Liver (tissue), 9 donors: ENCODE measurements around the gene EPC1. TPM values are rescaled to one million over a fixed set of nuclear protein-coding genes. Genes with fewer than 3 reads are reported as not detected.
A peak's percentile ranks its signal among the peaks of the same experiment; 100 is the strongest.

Experiments used
- DNase-seq: peaks from one replicate; pipeline ENCODE4 v3.0.0-alpha.2; 2017; ENCODE audit warnings: low spot score
- H3K27ac ChIP-seq, 2 donors: one replicate each; pipeline ENCODE4 v1.7.0; 2013; ENCODE audit warnings: inconsistent platforms in 2 of 2, low read length in 2 of 2, control low read depth in 1 of 2, low read depth in 1 of 2, mild to moderate bottlenecking in 1 of 2
- H3K27me3 ChIP-seq, 4 donors: one replicate each; pipeline versions ENCODE4 v1.6.1 to v1.7.0; 2013; ENCODE audit warnings: low read length in 3 of 4, inconsistent platforms in 1 of 4, mild to moderate bottlenecking in 1 of 4, moderate library complexity in 1 of 4; ENCODE audit not compliant: control insufficient read depth in 4 of 4, insufficient read depth in 4 of 4
- H3K36me3 ChIP-seq, 4 donors: one replicate each; pipeline versions ENCODE4 v1.6.1 to v1.7.0; 2013; ENCODE audit warnings: low read length in 3 of 4, mild to moderate bottlenecking in 3 of 4, low read depth in 1 of 4, moderate library complexity in 1 of 4; ENCODE audit not compliant: control insufficient read depth in 4 of 4, insufficient read depth in 3 of 4
- H3K4me1 ChIP-seq, 4 donors: one replicate each; pipeline versions ENCODE4 v1.6.1 to v1.7.0; 2013; ENCODE audit warnings: low read length in 3 of 4, mild to moderate bottlenecking in 3 of 4, moderate library complexity in 1 of 4; ENCODE audit not compliant: control insufficient read depth in 4 of 4, insufficient read depth in 4 of 4
- H3K4me3 ChIP-seq, 3 donors: one replicate each; pipeline versions ENCODE4 v1.6.1 to v1.7.0; 2013; ENCODE audit warnings: low read length in 3 of 3, control low read depth in 1 of 3, low read depth in 1 of 3, mild to moderate bottlenecking in 1 of 3
- H3K9ac ChIP-seq, 2 donors: one replicate each; pipeline ENCODE4 v1.7.0; 2013; ENCODE audit warnings: low read length in 2 of 2, mild to moderate bottlenecking in 2 of 2, moderate library complexity in 2 of 2, control low read depth in 1 of 2, low read depth in 1 of 2
- H3K9me3 ChIP-seq, 4 donors: one replicate each; pipeline versions ENCODE4 v1.6.1 to v1.7.0; 2013; ENCODE audit warnings: low read length in 3 of 4; ENCODE audit not compliant: control insufficient read depth in 4 of 4
- EGR1 ChIP-seq, 2 donors: IDR thresholded peaks; 2 replicates each; pipeline ENCODE4 v1.6.1; 2016 to 2018; ENCODE audit warnings: antibody characterized with exemption in 2 of 2, low read depth in 2 of 2
- FOXA1 ChIP-seq: IDR thresholded peaks from 2 replicates; pipeline ENCODE4 v1.6.1; 2016; ENCODE audit warnings: antibody characterized with exemption
- FOXA2 ChIP-seq: IDR thresholded peaks from 2 replicates; pipeline ENCODE4 v1.6.1; 2016; ENCODE audit warnings: antibody characterized with exemption
- GABPA ChIP-seq, 2 donors: IDR thresholded peaks in 1 of 2; conservative IDR thresholded peaks in 1 of 2; 2 replicates each; pipeline ENCODE4 v1.6.1; 2016; ENCODE audit warnings: antibody characterized with exemption in 2 of 2, mild to moderate bottlenecking in 1 of 2, moderate library complexity in 1 of 2
- HNF4A ChIP-seq, 2 donors: conservative IDR thresholded peaks; 2 replicates each; pipeline ENCODE4 v1.6.1; 2016; ENCODE audit warnings: antibody characterized with exemption in 2 of 2, mild to moderate bottlenecking in 2 of 2
- HNF4G ChIP-seq: IDR thresholded peaks from 2 replicates; pipeline ENCODE4 v1.6.1; 2016; ENCODE audit warnings: antibody characterized with exemption
- JUND ChIP-seq, 2 donors: IDR thresholded peaks; 2 replicates each; pipeline ENCODE4 v1.6.1; 2016; ENCODE audit warnings: antibody characterized with exemption in 2 of 2
- MAX ChIP-seq: IDR thresholded peaks from 2 replicates; pipeline ENCODE4 v1.6.1; 2016; ENCODE audit warnings: antibody characterized with exemption
- NR2F2 ChIP-seq: IDR thresholded peaks from 2 replicates; pipeline ENCODE4 v1.6.1; 2016; ENCODE audit warnings: antibody characterized with exemption
- RAD21 ChIP-seq, 2 donors: IDR thresholded peaks; 2 replicates each; pipeline ENCODE4 v1.6.1; 2016; ENCODE audit warnings: antibody characterized with exemption in 2 of 2, mild to moderate bottlenecking in 2 of 2
- REST ChIP-seq: IDR thresholded peaks from 2 replicates; pipeline ENCODE4 v1.6.1; 2016; ENCODE audit warnings: antibody characterized with exemption, mild to moderate bottlenecking
- RXRA ChIP-seq, 2 donors: IDR thresholded peaks; 2 replicates each; pipeline ENCODE4 v1.6.1; 2017 to 2018; ENCODE audit warnings: antibody characterized with exemption in 2 of 2, mild to moderate bottlenecking in 1 of 2
- TAF1 ChIP-seq: conservative IDR thresholded peaks from 2 replicates; pipeline ENCODE4 v1.6.1; 2016; ENCODE audit warnings: antibody characterized with exemption, mild to moderate bottlenecking
- YY1 ChIP-seq: IDR thresholded peaks from 2 replicates; pipeline ENCODE4 v1.6.1; 2016; ENCODE audit warnings: antibody characterized with exemption, mild to moderate bottlenecking
- WGBS: extraction: QIAGEN DNeasy Blood & Tissue Kit; methylation state at CpG from one replicate; pipeline ENCODE4 v1.1.7; 2013; 5-methylcytosine and 5-hydroxymethylcytosine counted together
- polyA plus RNA-seq, 2 donors: library from polyadenylated mRNA; stranded (reverse) in 1 of 2; unstranded in 1 of 2; fragments of 200-250 nt in 1 of 2; fragments of >200 nt in 1 of 2; fragmentation: Nextera tagmentation in 1 of 2; extraction: Ambion mirVana in 1 of 2; gene quantifications; one replicate each; pipeline versions ENCODE4 v1.2.1 to v1.2.3, GENCODE V29; 2013 to 2015
- total RNA-seq, 2 donors: library from RNA; depleted of rRNA; stranded (reverse); fragments of >200 nt; gene quantifications; one replicate each; pipeline ENCODE4 v1.2.3, GENCODE V29; 2014
- TF ChIP-seq, protein P1 (sequence below): fragments of 150-350 bp; IDR thresholded peaks from 2 replicates; pipeline ENCODE4 v1.5.1; 2017; ENCODE audit warnings: improper control_type of control experiment, low read depth, low read length; ENCODE audit not compliant: missing input control
- TF ChIP-seq, protein P2 (sequence below): IDR thresholded peaks from 2 replicates; pipeline ENCODE4 v1.6.1; 2016; ENCODE audit warnings: antibody characterized with exemption
- TF ChIP-seq, protein P3 (sequence below): IDR thresholded peaks from 2 replicates; pipeline ENCODE4 v1.6.1; 2016; ENCODE audit warnings: antibody characterized with exemption
- donor health status: healthy.
- donor health status: healthy.
- donor health status: healthy.
- donor health status: healthy.
- donor health status: healthy.

Gene EPC1
- total and polyA plus RNA-seq, 4 donors = 5.6 to 30.9 (median 16.0) TPM

GRCh38 chr10:32273336-32273735 lies 73.6 kb downstream of the EPC1 start:
- no peak overlapping the region for H3K27ac ChIP-seq
- H3K4me1 ChIP-seq = no peaks in the 10 kb centered on the region
- DNase-seq = no peak
- no peaks in the 10 kb centered on the region for H3K9me3 ChIP-seq
- peaks cover 4 to 48% (median 43%) of the 10 kb centered on the region in 4 donors for H3K36me3 ChIP-seq
- 73% methylated on average over 1 of the region's 1 CpG for WGBS
- H3K27me3 ChIP-seq = no peaks in the 10 kb centered on the region
- H3K4me3 ChIP-seq = no peak overlapping the region
- H3K9ac ChIP-seq = peak overlapping the region in 1 of 2 donors; percentile 28
- TF ChIP-seq, protein P1, sequence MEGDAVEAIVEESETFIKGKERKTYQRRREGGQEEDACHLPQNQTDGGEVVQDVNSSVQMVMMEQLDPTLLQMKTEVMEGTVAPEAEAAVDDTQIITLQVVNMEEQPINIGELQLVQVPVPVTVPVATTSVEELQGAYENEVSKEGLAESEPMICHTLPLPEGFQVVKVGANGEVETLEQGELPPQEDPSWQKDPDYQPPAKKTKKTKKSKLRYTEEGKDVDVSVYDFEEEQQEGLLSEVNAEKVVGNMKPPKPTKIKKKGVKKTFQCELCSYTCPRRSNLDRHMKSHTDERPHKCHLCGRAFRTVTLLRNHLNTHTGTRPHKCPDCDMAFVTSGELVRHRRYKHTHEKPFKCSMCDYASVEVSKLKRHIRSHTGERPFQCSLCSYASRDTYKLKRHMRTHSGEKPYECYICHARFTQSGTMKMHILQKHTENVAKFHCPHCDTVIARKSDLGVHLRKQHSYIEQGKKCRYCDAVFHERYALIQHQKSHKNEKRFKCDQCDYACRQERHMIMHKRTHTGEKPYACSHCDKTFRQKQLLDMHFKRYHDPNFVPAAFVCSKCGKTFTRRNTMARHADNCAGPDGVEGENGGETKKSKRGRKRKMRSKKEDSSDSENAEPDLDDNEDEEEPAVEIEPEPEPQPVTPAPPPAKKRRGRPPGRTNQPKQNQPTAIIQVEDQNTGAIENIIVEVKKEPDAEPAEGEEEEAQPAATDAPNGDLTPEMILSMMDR = no peak
- TF ChIP-seq, protein P2, sequence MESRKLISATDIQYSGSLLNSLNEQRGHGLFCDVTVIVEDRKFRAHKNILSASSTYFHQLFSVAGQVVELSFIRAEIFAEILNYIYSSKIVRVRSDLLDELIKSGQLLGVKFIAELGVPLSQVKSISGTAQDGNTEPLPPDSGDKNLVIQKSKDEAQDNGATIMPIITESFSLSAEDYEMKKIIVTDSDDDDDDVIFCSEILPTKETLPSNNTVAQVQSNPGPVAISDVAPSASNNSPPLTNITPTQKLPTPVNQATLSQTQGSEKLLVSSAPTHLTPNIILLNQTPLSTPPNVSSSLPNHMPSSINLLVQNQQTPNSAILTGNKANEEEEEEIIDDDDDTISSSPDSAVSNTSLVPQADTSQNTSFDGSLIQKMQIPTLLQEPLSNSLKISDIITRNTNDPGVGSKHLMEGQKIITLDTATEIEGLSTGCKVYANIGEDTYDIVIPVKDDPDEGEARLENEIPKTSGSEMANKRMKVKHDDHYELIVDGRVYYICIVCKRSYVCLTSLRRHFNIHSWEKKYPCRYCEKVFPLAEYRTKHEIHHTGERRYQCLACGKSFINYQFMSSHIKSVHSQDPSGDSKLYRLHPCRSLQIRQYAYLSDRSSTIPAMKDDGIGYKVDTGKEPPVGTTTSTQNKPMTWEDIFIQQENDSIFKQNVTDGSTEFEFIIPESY = no peak
- TF ChIP-seq, protein P3, sequence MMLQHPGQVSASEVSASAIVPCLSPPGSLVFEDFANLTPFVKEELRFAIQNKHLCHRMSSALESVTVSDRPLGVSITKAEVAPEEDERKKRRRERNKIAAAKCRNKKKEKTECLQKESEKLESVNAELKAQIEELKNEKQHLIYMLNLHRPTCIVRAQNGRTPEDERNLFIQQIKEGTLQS = no peak
- TF ChIP-seq JUND (IDR thresholded peaks at IDR 0.05) (no peak), EGR1 (IDR thresholded peaks at IDR 0.05; ENCODE audit: low read depth in 2 of 2) (no peak), HNF4A (conservative IDR thresholded peaks at IDR 0.05) (no peak), RXRA (IDR thresholded peaks at IDR 0.05) (no peak), FOXA1 (no peak), GABPA (IDR thresholded peaks at IDR 0.05 in 1 of 2, conservative IDR thresholded peaks at IDR 0.05 in 1 of 2) (no peak), HNF4G (no peak), TAF1 (no peak), REST (no peak), NR2F2 (no peak), RAD21 (IDR thresholded peaks at IDR 0.05) (no peak), MAX (no peak), FOXA2 (no peak), YY1 (no peak)

GRCh38 chr10:32271617-32272016 lies 75.3 kb downstream of the EPC1 start:
- no peak overlapping the region for H3K9ac ChIP-seq
- peaks cover 7 to 55% (median 54%) of the 10 kb centered on the region in 4 donors for H3K36me3 ChIP-seq
- no peak for TF ChIP-seq MAX
- 91% methylated on average over 3 of the region's 3 CpGs for WGBS
- H3K4me3 ChIP-seq = no peak overlapping the region
- H3K9me3 ChIP-seq = no peaks in the 10 kb centered on the region
- H3K4me1 ChIP-seq = no peaks in the 10 kb centered on the region
- no peaks in the 10 kb centered on the region for H3K27me3 ChIP-seq
- H3K27ac ChIP-seq = no peak overlapping the region
- no peak for DNase-seq
